ENCODE measurements around the gene PCDHB1.

The PCDHB1 gene

GRCh38 chr5:141050622-141051520 lies at the start of gene PCDHB1:
PCDHB1 (plus strand) TSS chr5:141051374; CDS start chr5:141051471, 97 bp downstream.
- no peak for DNase-seq (ENCODE audit: low read depth)

GRCh38 chr5:141001446-141001843 lies 49.7 kb upstream of the PCDHB1 start:
- no peak for DNase-seq (ENCODE audit: low read depth)

GRCh38 chr5:141001844-141002604 lies 49.1 kb upstream of the PCDHB1 start:
- no peak for DNase-seq (ENCODE audit: low read depth)

GRCh38 chr5:141002605-141002965 lies 48.6 kb upstream of the PCDHB1 start:
- DNase-seq (ENCODE audit: low read depth): no peak

- DNase-seq (ENCODE audit: low read depth): no peak
These were observed 48.1 kb upstream of the PCDHB1 start for GRCh38 chr5:141003031-141003430.

DNA sequence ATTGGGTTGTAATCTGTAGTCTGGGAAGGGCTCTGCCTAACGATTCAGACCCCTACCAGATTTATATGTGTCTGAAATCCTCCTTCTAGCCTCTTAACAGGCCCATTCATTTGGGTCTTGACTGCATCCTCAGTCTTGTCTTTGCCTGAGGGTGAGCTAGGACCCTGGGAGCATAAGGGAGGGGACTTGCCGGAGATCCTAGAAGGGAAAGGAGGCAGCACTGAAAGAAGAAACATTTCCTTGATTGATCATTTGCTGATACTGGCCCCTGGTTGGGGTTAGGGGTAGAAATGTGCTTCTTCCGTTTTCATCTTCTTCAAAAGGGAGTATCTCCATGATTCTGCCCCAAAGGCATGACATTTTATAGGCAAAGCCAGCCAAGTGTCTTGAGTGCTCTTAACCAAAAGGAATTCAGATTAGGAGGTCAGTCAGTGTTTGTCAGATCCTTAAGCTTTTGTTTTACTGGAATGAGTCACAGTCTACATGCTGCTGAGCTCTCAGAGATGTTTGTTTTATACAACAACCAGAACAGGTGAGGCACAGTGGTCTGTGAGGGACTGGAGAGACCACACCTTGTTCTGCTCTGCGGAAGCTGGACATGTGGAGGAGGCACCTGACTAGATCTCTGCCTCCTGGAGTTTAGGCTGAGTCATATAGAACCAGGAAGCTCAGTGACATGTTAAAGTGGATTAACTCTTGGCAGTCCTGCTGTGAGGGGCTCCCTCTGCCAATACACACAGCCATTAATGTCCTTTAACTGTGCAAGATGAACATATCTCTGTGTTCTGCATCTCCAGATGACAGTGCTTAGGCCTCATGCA lies 47.2 kb upstream of the PCDHB1 start:
- no peak for DNase-seq (ENCODE audit: low read depth)

GRCh38 chr5:141007791-141008190 lies 43.4 kb upstream of the PCDHB1 start:
- no peak for DNase-seq (ENCODE audit: low read depth)

GRCh38 chr5:141010047-141010793 lies 41.0 kb upstream of the PCDHB1 start:
- DNase-seq (ENCODE audit: low read depth): no peak

GRCh38 chr5:141017943-141018342 lies 33.2 kb upstream of the PCDHB1 start:
- DNase-seq (ENCODE audit: low read depth): no peak

- DNase-seq (ENCODE audit: low read depth): no peak
These were observed 28.8 kb upstream of the PCDHB1 start for GRCh38 chr5:141022384-141022783.

DNA sequence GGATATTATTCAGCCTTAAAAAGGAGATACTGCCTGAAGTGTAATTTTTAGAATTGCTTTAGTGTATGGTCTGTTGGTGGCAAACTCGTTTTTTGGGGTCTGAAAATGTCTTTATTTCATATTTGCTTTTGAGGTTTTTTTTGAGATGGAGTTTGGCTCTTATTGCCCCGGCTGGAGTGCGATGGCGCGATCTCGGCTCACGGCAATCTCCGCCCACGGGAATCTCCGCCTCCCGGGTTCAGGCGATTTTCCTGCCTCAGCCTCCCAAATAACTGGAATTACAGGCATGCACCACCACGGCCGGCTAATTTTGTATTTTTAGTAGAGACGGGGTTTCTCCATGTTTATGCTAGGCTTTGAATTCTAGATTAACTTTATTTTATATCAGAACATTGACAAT lies 20.2 kb upstream of the PCDHB1 start:
- DNase-seq (ENCODE audit: low read depth): no peak

DNA sequence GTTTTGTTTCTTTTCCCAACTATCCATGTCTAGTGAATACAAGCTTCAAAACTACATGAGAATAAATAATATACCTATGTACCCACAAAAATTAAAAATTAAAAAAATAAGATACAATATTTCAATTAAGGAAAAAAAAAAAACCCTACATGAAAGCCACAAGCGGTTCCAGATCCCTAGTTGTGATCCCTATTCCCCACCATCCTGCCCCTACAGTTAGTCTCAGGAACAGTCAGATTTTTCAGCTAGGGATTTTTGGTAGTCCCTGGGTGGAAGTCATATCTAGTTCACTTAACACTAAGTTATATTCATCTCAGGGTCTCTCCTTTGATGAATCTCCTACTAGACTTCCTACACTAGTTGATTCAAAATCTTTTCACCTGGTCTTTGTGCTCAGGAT lies 18.5 kb upstream of the PCDHB1 start:
- DNase-seq (ENCODE audit: low read depth): no peak

DNA sequence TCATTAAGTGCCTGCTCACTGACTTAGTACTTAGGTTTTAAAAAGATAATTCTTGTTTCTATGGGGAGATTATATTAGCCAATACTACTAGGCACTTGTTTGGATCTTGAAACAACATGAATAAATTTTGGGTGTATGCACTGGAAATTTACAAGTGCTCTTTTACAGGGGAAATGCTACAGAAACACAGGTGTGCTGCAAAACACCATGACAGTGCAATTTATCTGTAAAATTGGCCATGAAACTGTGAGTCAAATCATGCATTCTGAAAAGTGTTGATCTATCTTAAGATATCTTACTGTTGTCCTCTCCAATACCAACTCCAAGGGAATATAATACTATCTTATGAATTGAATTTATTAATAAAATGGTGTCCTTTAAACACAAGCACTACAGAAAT lies 12.1 kb upstream of the PCDHB1 start:
- DNase-seq (ENCODE audit: low read depth): no peak

DNA sequence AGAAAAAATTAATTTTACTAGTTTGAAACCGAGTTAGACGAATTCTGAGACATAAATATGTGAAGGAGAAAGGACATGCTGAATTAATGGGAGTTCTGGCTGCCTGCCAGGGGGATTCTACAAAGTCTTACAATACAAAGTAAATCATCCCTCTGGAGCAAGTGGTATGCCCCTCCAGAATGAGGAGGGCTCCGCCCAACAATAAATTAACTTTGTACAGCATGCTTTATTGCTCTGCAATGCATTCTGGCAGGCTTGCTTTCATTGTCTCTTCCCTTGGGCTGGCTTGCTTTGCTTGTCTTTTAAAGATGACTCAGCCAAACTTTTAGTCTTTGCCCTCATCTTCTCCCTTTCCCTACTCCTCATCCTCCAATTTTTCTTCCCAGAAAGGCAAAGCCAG lies 11.7 kb upstream of the PCDHB1 start:
- DNase-seq (ENCODE audit: low read depth): no peak

DNA sequence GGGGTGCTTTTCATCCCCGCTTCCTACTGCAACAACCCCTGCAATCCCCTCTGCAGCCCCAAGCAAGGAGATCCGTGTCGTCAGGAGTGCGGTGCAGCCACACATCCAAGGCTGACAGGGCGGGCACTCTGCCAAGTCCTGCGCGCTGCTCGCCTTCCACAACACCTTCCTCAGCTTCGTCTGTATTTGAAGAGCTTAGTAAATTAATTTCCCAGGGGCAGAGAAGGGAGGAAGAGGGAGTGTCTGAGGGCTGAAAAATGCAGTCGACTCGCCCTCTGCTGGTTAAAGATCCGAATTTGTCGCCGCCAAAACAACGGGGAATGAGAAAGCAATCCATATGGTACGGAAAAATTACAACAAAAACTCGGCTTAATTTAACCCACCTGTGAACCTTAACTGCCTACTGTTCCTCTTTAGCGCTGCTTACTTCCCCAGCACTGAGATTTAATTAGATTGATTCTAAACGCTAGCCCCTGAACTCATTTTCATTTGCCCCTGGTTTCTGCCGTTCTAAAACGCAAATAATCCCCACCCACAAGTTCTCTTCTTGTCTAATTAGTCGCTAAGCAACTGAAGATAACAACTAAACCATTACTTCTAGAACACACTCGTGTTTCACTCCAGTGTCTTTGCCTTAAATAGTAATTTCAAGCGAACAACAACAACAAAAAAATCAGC lies 10.9 kb upstream of the PCDHB1 start:
- DNase-seq (ENCODE audit: low read depth): no peak

DNA sequence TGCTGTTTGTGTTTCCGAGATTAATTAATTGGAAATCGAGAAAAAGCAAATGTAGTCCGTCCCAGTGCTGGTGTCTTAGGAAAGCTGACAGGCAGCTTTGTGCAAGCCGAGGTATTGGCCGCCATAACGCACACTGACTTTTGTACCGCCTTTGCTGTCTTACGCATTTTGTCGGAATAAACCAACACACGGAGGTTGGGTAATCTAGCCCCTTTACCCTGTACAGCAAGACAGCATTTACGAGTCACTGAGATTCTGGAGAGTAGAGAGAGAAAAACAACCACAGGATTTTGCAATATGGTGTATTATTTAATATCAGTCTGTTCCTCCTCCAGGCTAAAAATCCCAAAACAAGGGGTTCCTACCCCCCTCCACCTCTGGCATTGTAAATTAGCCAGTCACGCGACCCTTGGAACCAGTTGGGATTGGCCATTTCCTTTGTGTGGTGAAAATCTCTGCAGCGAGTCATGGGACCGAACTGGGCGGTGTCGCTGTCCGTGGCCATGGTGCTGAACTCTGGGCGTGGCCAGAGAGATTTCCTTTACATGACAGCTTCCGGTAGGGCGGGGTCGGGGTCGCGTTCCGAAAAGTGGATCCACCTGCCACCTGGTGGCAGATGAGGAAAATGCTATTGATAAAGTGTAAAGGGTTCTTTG lies 10.3 kb upstream of the PCDHB1 start:
- DNase-seq (ENCODE audit: low read depth): peak; percentile 2

GRCh38 chr5:141041427-141041785 lies 9.8 kb upstream of the PCDHB1 start:
- no peak for DNase-seq (ENCODE audit: low read depth)

- no peak for DNase-seq (ENCODE audit: low read depth)
These were observed 8.6 kb upstream of the PCDHB1 start for GRCh38 chr5:141042555-141042954.

- no peak for DNase-seq (ENCODE audit: low read depth)
These were observed 320 bp downstream of the PCDHB1 start for GRCh38 chr5:141051521-141051866.

GRCh38 chr5:141077826-141078225 lies 26.7 kb downstream of the PCDHB1 start:
- DNase-seq (ENCODE audit: low read depth): no peak

DNA sequence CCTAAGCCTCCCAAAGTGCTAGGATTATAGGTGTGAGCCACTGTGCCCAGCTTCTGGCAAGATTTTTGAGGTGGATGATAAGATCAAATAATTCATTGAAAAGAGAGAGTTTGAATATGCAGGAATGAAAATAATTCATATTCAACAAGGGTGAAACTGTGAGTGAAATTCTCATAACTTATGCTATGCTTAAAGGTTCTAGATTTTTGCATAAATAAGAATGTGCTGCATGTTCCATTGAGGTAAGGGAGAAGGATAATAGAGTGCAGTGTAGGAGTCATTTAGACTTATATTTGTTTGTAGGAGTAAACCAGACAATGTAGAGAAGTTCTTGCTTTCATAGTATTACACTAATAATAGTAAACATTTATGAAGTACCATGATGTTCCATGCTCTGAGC lies 31.1 kb downstream of the PCDHB1 start:
- no peak for DNase-seq (ENCODE audit: low read depth)
